GM18907 (cell line): ENCODE data around the gene FAM20C.
A peak's percentile ranks its signal among the peaks of the same experiment; 100 is the strongest.
"Not testable (repeated sequence)": the region's sequence is repeated elsewhere in the genome, so short reads cannot be mapped to it uniquely, and the experiment has no call there.

Source experiments
- ATAC-seq: cut with Tn5 transposase; IDR thresholded peaks from one replicate; pipeline ENCODE4 v1.9.1; 2021; ENCODE audit warnings: mild to moderate bottlenecking, moderate library complexity; ENCODE audit not compliant: unreplicated experiment

Gene FAM20C

GRCh38 chr7:255038-255435, 62.7 kb downstream of the FAM20C start:
- no peak for ATAC-seq

DNA sequence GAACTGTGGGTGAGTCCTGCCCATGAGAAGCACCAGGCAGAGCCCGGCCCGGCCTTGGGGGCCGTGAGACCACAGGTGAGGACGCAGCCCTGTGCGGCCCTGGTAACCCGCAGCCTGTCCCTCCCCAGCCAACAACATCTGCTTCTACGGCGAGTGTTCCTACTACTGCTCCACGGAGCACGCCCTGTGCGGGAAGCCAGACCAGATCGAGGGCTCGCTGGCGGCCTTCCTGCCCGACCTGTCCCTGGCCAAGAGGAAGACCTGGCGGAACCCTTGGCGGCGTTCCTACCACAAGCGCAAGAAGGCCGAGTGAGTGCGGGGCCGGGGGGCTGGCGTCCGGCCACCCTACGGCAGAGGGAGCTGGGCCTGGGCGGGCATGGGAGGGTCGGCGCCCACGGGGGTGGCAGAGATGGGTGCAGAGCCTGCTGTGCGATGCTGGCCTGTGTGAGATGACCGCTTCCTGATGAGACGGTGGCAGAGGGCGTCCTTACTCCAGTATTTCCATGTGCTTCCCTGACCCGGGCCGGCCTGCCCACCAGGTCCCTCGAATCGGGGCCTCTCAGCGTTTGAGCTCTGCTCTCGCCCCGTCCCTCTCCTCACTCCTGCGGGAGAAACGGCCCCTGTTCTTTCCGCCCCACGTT, 63.5 kb downstream of the FAM20C start:
- no peak for ATAC-seq

GRCh38 chr7:256461-256940, 64.1 kb downstream of the FAM20C start:
- ATAC-seq, result no peak

DNA sequence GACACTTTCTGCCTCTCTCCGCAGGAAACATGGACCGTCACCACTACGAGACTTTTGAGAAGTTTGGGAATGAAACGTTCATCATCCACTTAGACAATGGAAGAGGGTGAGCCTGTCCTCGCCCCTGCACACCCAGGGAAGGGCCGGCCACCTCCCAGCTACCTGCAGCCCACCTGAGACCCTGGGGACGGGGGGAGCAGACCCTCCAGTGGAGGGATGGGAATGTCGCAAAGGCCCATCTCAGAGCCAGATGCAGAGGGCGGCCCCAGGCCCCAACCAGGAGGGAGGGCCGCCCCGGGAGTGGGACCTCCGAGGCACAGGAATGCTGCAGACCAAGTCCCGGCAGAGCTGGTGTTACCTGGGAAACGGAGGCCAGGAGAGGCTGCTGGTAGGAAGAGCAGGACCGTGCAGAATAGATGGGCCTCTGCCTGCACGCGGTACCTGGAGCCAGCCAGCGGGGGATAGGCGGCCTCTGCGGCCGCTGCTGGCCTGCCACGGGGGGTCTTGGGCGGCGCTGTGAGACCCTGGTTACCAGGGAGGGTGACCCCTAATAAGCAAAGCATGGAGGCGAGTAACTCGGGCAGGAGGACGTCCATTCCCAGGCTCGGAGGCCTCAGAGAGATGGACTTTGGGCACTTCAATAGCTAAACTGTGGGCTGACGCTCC, 64.7 kb downstream of the FAM20C start:
- ATAC-seq, result no peak

GRCh38 chr7:257647-257992, 65.2 kb downstream of the FAM20C start:
- no peak for ATAC-seq

DNA sequence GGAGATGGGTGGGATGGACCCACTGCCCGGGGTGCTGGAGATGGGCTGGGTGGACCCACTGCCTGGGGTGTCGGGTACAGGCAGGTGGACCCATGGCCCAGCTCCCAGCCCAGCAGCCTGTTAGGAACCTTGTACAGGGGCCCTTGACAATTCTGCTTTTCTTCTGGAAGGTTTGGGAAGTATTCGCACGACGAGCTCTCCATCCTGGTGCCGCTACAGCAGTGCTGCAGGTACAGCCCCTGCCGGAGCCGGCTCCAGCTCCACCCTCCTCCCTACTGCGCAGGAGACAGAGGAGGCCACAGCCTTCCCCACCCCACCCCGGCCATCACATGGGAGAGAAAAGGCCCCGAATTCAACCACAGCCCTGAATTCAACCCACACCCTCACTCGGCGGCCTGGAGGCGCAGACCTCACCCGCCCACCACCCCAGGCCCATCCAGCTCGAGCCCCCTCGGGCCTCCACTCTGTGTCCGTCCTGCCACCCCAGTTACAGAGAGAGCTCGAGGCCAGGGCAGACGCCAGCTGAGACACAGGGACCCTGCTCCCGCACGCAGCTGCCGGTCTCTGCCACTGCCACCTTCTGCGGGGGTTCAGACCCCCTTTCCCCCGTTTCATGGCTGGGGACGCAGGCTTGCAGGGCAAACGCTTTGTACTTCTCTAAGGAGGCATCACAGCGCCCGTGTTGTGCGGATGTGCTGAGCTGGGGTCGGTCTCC, 66.3 kb downstream of the FAM20C start:
- ATAC-seq, result no peak

- no peak for ATAC-seq
Observed at GRCh38 chr7:259191-259505, 66.8 kb downstream of the FAM20C start.

- no peak for ATAC-seq
Observed at GRCh38 chr7:259751-260405, 67.5 kb downstream of the FAM20C start.

DNA sequence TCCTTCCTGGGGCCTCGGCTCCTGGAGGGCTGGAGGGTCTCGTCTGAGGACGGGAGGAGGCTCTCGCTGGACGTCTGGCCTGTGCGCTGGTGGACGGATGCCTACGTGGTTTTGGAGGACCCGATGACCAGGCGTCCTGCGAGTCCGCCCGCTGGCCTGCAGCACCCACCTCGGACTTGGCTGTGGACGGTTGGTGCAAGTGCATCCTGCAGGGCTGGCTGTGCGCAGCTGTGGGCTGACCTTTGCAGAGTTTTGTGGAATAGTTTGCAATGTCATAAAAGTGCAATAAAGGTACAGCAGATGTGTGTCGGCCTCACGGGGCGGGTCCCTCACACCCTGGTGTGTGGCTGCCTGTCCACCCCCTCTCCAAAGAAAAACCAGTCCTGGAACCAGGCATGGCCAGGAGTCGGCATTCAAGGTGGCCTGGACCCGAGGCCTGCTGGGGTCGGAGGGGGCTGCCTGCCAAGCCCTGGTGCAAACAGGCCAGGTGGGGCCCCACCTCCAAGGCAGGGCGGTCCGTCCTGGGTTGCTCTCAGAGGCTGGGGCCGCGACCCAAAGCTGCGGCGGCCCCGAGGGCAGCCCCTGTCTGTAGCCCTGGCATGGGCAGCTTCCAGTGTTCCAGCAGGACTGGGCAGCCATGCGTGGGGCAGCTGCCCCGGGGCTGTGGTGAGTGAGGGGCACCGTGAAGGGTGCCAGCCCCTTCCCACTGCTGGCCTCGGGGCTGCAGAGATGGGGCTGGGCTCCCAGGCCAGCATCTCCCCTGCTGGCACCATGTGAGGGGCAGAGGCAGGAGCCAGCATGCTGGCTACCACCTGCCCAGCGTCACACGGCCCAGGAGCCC, 68.3 kb downstream of the FAM20C start:
- ATAC-seq, result no peak

DNA sequence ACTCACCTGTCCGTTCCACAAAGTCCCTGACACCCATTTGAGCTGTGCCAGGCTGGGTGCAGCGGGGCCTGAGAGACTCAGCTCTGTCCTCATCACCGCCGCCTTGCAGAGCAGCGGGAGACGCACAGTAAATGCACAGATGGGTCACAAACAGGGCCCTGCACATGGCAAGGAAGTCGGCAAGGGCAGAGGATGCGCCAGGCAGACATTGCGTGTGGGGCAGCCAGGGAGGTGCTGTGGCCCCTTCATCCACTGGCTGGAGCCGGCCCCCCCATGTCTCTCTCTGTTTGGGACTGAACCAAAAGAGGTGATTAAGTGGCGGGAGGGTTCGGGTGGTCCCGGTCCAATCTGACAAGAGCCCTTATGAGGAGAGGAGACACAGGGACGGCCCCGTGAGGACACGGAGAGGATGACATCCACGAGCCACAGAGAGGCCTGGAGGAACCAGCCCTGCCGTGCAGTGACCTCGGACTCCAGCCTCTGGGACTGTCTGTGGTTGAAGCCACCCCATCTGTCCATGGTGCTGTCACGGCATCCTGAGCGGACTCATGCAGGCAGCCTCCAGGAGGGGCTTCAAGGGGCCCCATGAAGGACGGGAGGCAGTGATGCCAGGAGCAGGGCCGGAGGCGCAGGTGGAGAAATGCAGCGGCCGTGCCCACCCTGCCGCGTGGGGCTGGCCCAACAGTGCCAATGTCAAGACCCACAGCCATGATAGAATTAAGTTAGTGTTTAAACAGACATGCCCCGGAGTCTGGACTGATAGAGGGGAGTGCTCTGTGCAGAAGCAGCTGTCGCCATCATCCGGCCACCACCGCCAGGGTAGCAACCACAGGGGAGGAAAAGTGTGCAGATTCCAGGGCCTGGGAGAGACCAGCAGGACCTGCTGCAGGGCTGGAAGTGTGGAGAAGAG, 69.2 kb downstream of the FAM20C start:
- ATAC-seq, result no peak

- no peak for ATAC-seq
Observed at GRCh38 chr7:262251-262572, 69.8 kb downstream of the FAM20C start.

GRCh38 chr7:262631-263311, 70.4 kb downstream of the FAM20C start:
- ATAC-seq, result not testable (repeated sequence)

DNA sequence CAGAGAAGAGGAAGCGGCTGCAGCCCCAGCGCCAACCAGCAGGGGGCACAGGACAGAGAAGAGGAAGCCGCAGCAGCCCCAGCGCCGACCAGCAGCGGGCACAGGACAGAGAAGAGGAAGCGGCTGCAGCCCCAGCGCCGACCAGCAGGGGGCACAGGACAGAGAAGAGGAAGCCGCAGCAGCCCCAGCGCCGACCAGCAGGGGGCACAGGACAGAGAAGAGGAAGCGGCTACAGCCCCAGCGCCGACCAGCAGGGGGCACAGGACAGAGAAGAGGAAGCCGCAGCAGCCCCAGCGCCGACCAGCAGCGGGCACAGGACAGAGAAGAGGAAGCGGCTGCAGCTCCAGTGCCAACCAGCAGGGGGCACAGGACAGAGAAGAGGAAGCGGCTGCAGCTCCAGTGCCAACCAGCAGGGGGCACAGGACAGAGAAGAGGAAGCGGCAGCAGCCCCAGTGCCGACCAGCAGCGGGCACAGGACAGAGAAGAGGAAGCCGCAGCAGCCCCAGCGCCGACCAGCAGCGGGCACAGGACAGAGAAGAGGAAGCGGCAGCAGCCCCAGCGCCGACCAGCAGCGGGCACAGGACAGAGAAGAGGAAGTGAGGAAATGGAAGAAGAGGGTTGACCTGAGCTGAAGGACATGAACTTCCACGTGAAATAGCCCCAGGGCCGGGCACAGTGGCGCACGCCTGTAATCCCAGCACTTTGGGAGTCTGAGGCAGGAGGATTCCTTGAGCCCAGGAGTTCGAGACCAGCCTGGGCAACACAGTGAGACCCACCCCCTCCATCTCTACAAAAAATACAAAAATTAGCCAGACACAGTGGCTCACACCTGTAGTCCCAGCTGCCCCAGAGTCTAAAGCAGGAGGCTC, 71.3 kb downstream of the FAM20C start:
- peak; percentile 51 for ATAC-seq

DNA sequence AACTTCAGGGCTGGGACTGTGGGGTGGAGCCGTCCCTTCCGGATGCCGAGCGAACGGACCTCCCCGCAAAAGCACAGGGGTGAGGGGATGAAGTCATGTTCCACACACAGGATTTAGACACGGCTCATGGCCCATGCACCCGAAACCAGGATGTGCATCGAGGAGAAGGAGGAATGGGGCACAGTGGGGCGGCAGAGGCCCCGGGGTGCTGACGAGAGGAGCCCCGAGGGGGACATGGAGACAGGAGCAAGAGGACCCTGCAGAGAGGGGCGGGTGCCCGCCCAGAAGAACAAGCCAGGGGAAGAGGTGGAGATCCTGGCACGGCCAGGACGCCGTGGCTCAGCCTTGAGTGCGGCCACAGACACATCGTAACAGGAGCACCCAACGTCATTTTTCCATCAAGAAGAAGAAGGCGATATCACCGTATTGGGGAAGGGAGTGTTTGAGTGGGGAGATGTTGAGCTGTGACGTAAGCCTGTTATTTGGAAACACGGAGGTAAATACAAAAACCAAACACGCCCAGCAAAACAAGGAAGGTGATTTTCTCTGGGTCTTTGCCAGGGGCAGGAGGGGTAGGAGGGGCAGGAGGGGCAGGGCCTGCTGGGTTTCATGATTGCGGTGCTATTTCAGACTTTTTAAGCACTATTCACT, 72.3 kb downstream of the FAM20C start:
- ATAC-seq, result peak; percentile 13

GRCh38 chr7:265192-265997, 73.0 kb downstream of the FAM20C start:
- ATAC-seq, result no peak

- ATAC-seq, result no peak
Observed at GRCh38 chr7:265998-266850, 73.9 kb downstream of the FAM20C start.
